GM20000 (cell line): ENCODE results near the gene FBXO7.
A peak's percentile ranks its signal among the peaks of the same experiment; 100 is the strongest.
"Not testable (repeated sequence)": the region's sequence is repeated elsewhere in the genome, so short reads cannot be mapped to it uniquely, and the experiment has no call there.

ENCODE experiments used
- DNase-seq: peaks from one replicate; pipeline ENCODE4 v3.0.0; 2012; ENCODE audit warnings: low spot score
- TF ChIP-seq, protein P1 (sequence below): IDR thresholded peaks from 2 replicates; pipeline ENCODE4 v1.5.1; 2012; ENCODE audit warnings: mild to moderate bottlenecking, control low read depth; ENCODE audit errors: extremely low read depth, missing control alignments

Gene FBXO7

DNA sequence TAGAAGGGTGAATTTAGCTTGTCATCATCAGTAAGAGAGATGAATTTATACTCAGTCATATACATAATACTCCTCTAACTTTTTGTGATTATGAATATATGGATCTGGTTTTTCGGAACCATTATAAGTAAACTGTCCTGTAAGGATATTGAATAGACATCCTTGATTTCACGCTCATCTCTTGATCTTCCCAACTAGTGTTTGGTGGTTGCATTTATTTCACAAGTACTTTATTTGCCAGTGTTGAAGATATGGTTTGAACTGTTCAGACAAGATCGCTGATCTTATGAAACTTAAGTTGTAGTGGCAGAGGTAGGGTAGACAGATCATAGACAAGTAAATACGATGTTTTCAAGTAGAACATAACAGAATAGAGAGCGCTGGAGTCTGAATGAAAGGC is 3.0 kb downstream of the FBXO7 start:
- TF ChIP-seq, protein P1, sequence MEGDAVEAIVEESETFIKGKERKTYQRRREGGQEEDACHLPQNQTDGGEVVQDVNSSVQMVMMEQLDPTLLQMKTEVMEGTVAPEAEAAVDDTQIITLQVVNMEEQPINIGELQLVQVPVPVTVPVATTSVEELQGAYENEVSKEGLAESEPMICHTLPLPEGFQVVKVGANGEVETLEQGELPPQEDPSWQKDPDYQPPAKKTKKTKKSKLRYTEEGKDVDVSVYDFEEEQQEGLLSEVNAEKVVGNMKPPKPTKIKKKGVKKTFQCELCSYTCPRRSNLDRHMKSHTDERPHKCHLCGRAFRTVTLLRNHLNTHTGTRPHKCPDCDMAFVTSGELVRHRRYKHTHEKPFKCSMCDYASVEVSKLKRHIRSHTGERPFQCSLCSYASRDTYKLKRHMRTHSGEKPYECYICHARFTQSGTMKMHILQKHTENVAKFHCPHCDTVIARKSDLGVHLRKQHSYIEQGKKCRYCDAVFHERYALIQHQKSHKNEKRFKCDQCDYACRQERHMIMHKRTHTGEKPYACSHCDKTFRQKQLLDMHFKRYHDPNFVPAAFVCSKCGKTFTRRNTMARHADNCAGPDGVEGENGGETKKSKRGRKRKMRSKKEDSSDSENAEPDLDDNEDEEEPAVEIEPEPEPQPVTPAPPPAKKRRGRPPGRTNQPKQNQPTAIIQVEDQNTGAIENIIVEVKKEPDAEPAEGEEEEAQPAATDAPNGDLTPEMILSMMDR: no peak
- no peak for DNase-seq

DNA sequence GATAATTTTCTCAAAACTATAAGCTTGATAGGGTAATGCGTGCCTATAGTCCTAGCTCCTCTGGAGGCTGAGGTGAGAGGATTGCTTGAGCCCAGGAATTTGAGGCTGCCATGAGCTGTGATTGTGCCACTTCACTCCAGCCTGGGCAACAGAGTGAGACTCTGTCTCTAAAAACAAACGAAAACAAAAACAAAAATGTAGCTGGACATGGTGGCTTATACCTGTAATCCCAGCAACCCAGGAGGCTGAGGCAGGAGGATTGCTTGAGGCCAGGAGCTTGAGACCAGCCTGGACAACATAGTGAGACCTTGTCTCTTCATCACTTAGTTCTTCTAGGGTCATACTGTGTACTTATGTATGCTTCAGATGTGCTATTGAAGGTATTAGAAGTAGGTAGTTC is 3.9 kb downstream of the FBXO7 start:
- DNase-seq: not testable (repeated sequence)

DNA sequence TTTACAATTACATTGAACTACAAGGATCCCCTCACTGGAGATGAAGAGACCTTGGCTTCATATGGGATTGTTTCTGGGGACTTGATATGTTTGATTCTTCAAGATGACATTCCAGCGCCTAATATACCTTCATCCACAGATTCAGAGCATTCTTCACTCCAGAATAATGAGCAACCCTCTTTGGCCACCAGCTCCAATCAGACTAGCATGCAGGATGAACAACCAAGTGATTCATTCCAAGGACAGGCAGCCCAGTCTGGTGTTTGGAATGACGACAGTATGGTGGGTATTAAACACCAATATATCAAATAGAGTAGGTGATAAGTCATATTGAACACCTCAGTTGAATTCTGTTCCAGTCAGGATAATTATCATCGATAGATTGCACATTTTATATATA is 4.4 kb downstream of the FBXO7 start:
- TF ChIP-seq, protein P1: no peak
- DNase-seq: no peak

DNA sequence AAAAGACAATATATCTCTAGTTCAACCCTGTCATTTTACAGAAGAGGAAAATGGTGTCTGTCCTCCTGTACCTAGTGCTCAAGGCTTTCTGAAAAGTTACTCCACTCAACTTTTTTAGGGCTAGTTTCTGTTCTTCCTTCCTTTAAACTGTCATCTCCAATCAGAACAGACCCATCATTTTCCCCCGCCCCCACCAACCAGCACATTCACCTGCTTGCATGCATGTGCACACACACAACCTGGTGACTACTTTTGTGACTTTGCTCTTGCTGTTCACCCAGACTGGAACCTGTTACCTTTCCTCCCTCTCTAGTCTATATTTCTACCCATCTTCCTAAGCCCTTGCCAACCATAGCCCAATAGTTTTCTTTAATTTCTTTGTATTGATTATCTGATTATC is 5.6 kb downstream of the FBXO7 start:
- TF ChIP-seq, protein P1: no peak
- peak; percentile 42 for DNase-seq

DNA sequence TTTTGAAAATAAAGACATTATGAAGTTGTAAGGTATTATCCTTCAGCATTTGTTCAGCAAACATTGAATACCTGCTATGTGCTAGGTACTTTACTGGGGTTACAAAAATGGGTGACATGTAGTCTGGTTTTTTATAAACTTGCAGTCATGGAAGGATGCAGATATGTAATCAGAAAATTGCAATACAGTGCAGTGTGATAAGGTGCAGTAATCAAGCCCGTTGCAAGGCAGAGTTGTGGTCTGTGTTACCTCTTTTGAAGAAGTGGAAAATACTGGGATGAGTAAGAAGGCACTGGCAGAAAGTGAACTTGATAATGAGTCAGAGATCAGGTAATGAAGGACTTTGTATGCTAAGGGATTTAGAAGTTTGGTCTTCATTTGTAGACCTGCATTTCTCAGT is 8.1 kb downstream of the FBXO7 start:
- TF ChIP-seq, protein P1: no peak
- DNase-seq: peak; percentile 23

DNA sequence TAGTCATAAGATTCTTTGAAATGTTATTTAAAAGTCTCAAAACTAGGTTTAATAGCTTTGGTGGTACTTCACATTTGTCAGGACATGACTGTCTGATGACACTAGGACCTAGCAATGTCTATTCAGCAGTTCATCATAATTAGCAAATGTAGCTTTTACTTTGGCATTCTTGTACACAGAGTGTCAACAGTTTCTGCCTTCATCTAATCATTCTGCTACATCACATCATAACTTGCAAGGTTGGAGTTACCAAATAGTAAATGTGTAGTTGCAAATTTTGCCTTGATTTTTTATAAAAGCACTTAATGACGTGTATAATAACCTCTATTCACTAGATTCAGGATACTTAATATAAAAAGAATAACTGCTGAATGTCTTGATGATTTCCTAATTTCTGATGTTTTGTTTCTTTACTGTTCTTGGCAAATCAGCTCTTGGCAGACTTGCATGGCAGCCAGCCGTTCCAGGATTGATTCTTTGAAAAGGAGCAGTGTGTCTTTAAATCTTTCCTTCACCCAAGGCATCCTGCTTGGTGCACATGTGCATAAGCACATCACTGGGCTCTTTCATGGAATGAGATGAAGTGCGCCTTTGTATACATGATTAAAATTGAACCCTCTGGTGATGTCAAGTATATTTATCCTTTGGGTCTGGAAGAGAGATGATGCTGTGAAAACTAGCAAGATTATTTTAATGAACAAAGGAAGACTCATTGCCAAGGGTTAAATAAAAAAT is 12.2 kb downstream of the FBXO7 start:
- TF ChIP-seq, protein P1: no peak
- DNase-seq: no peak

DNA sequence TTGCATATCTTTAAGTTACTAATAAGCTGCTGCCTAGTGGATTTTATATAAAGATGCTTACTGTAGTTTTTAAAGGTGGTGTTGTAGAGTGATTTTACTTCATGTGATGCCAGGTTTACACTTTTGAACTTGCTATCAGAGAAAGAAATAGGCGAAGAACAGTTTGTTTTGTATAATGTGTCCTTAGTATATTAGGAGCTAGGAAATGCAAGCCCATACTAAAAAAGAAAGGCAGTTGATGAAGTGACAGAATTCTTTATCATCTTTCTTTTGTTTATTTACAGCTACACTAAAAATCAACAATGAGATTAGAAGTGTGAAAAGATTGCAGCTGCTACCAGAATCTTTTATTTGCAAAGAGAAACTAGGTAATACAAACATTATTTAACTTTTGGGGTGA is 12.8 kb downstream of the FBXO7 start:
- DNase-seq: no peak
- TF ChIP-seq, protein P1: no peak

DNA sequence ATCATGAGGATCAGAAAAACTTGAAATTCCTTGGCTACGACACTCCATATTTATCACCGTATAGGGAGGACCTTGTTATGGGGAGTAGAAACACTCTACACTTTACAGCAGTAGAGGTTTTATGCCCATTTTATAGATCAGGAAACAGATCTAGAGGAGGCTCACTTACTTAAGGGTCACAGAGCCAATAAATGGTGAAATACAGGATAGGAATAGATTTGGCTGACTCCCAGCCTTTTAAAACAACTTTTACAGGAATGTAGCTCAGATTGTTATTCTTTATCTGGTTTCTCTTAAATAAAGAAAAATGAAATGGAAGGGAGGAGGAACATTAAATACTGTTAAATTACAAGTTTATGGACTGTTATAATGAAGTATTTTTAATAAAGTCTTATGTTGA is 14.8 kb downstream of the FBXO7 start:
- TF ChIP-seq, protein P1: no peak

More for the DNA sequence above, 14.8 kb downstream of the FBXO7 start:
- DNase-seq: no peak
